Stimulated activated naive B cell treated with anti-CD40 and anti-IgM and Interleukin-4, amounts not matched to agents 10 μg/mL and 1 μg/mL and 100 μg/mL, for 72 hours (primary cell): ENCODE measurements around the gene QSOX2.

Source experiments
- ATAC-seq, 2 donors: fragments of 150-1000 bp; cut with Tn5 transposase; replicated peaks; 2 replicates each; pipeline ENCODE4 v1.10.0; 2021; ENCODE audit warnings: moderate library complexity in 1 of 2
- DNase-seq: peaks from one replicate; pipeline ENCODE4 v3.0.0; 2021
- H3K27ac Mint-ChIP-seq: one replicate; pipeline ENCODE4 v1.8.0; 2022; ENCODE audit warnings: mild to moderate bottlenecking, mixed read lengths
- H3K27me3 Mint-ChIP-seq, 2 donors: one replicate each; pipeline ENCODE4 v1.8.0; 2022; ENCODE audit warnings: mixed read lengths in 2 of 2
- H3K36me3 Mint-ChIP-seq, 2 donors: one replicate each; pipeline ENCODE4 v1.8.0; 2022; ENCODE audit warnings: mixed read lengths in 2 of 2, mild to moderate bottlenecking in 1 of 2
- H3K4me1 Mint-ChIP-seq, 2 donors: one replicate each; pipeline ENCODE4 v1.8.0; 2022; ENCODE audit warnings: mixed read lengths in 2 of 2, mild to moderate bottlenecking in 1 of 2
- H3K4me3 Mint-ChIP-seq, 2 donors: one replicate each; pipeline ENCODE4 v1.8.0; 2022; ENCODE audit warnings: mild to moderate bottlenecking in 2 of 2, mixed read lengths in 2 of 2, moderate library complexity in 1 of 2
- H3K9me3 Mint-ChIP-seq, 2 donors: one replicate each; pipeline ENCODE4 v1.8.0; 2022; ENCODE audit warnings: mixed read lengths in 2 of 2, mild to moderate bottlenecking in 1 of 2

The QSOX2 gene

GRCh38 chr9:136179761-136180160, 65.9 kb downstream of the QSOX2 start:
- Mint-ChIP-seq H3K4me3 (no peak overlapping the region), H3K27me3 (peaks cover 14 to 34% of the 10 kb centered on the region in 2 donors), H3K4me1 (no peaks in the 10 kb centered on the region), H3K9me3 (no peaks in the 10 kb centered on the region), H3K36me3 (no peaks in the 10 kb centered on the region), H3K27ac (no peak overlapping the region)
- ATAC-seq = no peak
- no peak for DNase-seq

- H3K4me1 Mint-ChIP-seq = no peaks in the 10 kb centered on the region
- peaks cover 12 to 29% of the 10 kb centered on the region in 2 donors for H3K27me3 Mint-ChIP-seq
- no peak overlapping the region for H3K27ac Mint-ChIP-seq
- no peak overlapping the region for H3K4me3 Mint-ChIP-seq
- no peak for DNase-seq
- H3K36me3 Mint-ChIP-seq = no peaks in the 10 kb centered on the region
- no peaks in the 10 kb centered on the region for H3K9me3 Mint-ChIP-seq
- no peak for ATAC-seq
Measured at GRCh38 chr9:136179101-136179616, 66.5 kb downstream of the QSOX2 start.

- ATAC-seq (no peak), DNase-seq (no peak)
- Mint-ChIP-seq H3K9me3 (no peaks in the 10 kb centered on the region), H3K27me3 (peaks cover 12 to 28% of the 10 kb centered on the region in 2 donors), H3K4me3 (no peak overlapping the region), H3K27ac (no peak overlapping the region), H3K4me1 (no peaks in the 10 kb centered on the region), H3K36me3 (no peaks in the 10 kb centered on the region)
Measured at GRCh38 chr9:136178773-136179075, 66.9 kb downstream of the QSOX2 start.

GRCh38 chr9:136178061-136178772, 67.4 kb downstream of the QSOX2 start:
- Mint-ChIP-seq H3K9me3 (no peaks in the 10 kb centered on the region), H3K4me1 (no peaks in the 10 kb centered on the region), H3K4me3 (no peak overlapping the region), H3K27me3 (peaks cover 12 to 23% of the 10 kb centered on the region in 2 donors), H3K36me3 (no peaks in the 10 kb centered on the region), H3K27ac (no peak overlapping the region)
- no peak for DNase-seq
- ATAC-seq = no peak

- Mint-ChIP-seq H3K9me3 (no peaks in the 10 kb centered on the region), H3K36me3 (no peaks in the 10 kb centered on the region), H3K27me3 (peaks cover 13 to 15% of the 10 kb centered on the region in 2 donors), H3K4me3 (no peak overlapping the region), H3K4me1 (no peaks in the 10 kb centered on the region), H3K27ac (no peak overlapping the region)
- ATAC-seq = no peak
- no peak for DNase-seq
Measured at GRCh38 chr9:136177224-136177623, 68.4 kb downstream of the QSOX2 start.

- DNase-seq (no peak), ATAC-seq (no peak)
- H3K36me3 Mint-ChIP-seq = no peaks in the 10 kb centered on the region
- peaks cover 7 to 8% of the 10 kb centered on the region in 2 donors for H3K4me1 Mint-ChIP-seq
- peak overlapping the region; percentile 42 for H3K27ac Mint-ChIP-seq
- no peaks in the 10 kb centered on the region for H3K9me3 Mint-ChIP-seq
- no peak overlapping the region for H3K4me3 Mint-ChIP-seq
- H3K27me3 Mint-ChIP-seq = peaks cover 23 to 26% of the 10 kb centered on the region in 2 donors
Measured at GRCh38 chr9:136175616-136176197, 69.9 kb downstream of the QSOX2 start.

GRCh38 chr9:136174779-136175615, 70.6 kb downstream of the QSOX2 start:
- DNase-seq = no peak

GRCh38 chr9:136173648-136174290, 71.8 kb downstream of the QSOX2 start:
- Mint-ChIP-seq H3K27ac (no peak overlapping the region), H3K4me3 (no peak overlapping the region), H3K27me3 (peaks cover 29 to 41% of the 10 kb centered on the region in 2 donors), H3K36me3 (no peaks in the 10 kb centered on the region), H3K9me3 (no peaks in the 10 kb centered on the region), H3K4me1 (peaks cover 9 to 13% of the 10 kb centered on the region in 2 donors)
- DNase-seq (no peak), ATAC-seq (no peak)

More at GRCh38 chr9:136174779-136175615, 70.6 kb downstream of the QSOX2 start:
- Mint-ChIP-seq H3K27me3 (peaks cover 25 to 30% of the 10 kb centered on the region in 2 donors), H3K27ac (peak overlapping the region; percentile 67), H3K4me3 (no peak overlapping the region), H3K36me3 (no peaks in the 10 kb centered on the region), H3K4me1 (peaks cover 8 to 13% of the 10 kb centered on the region in 2 donors), H3K9me3 (no peaks in the 10 kb centered on the region)
- no peak for ATAC-seq

GRCh38 chr9:136172412-136173079, 73.1 kb downstream of the QSOX2 start:
- H3K36me3 Mint-ChIP-seq = no peaks in the 10 kb centered on the region
- no peak overlapping the region for H3K4me3 Mint-ChIP-seq
- DNase-seq (no peak), ATAC-seq (no peak)
- no peaks in the 10 kb centered on the region for H3K9me3 Mint-ChIP-seq
- H3K27ac Mint-ChIP-seq = no peak overlapping the region
- peaks cover 9 to 13% of the 10 kb centered on the region in 2 donors for H3K4me1 Mint-ChIP-seq
- H3K27me3 Mint-ChIP-seq = peaks cover 27 to 40% of the 10 kb centered on the region in 2 donors

GRCh38 chr9:136171801-136172411, 73.7 kb downstream of the QSOX2 start:
- Mint-ChIP-seq H3K4me1 (peaks cover 9 to 13% of the 10 kb centered on the region in 2 donors), H3K36me3 (no peaks in the 10 kb centered on the region), H3K27me3 (peaks cover 22 to 42% of the 10 kb centered on the region in 2 donors), H3K4me3 (no peak overlapping the region), H3K9me3 (no peaks in the 10 kb centered on the region), H3K27ac (no peak overlapping the region)
- ATAC-seq (no peak), DNase-seq (no peak)

GRCh38 chr9:136171009-136171800, 74.4 kb downstream of the QSOX2 start:
- Mint-ChIP-seq H3K27me3 (peaks cover 22 to 42% of the 10 kb centered on the region in 2 donors), H3K9me3 (no peaks in the 10 kb centered on the region), H3K36me3 (no peaks in the 10 kb centered on the region), H3K27ac (peak overlapping the region; percentile 16), H3K4me1 (peaks cover 9 to 13% of the 10 kb centered on the region in 2 donors), H3K4me3 (no peak overlapping the region)
- ATAC-seq (no peak), DNase-seq (no peak)

- Mint-ChIP-seq H3K36me3 (no peaks in the 10 kb centered on the region), H3K27ac (peak overlapping the region; percentile 16), H3K4me1 (peaks cover 9 to 13% of the 10 kb centered on the region in 2 donors), H3K9me3 (no peaks in the 10 kb centered on the region), H3K27me3 (peaks cover 22 to 42% of the 10 kb centered on the region in 2 donors), H3K4me3 (no peak overlapping the region)
- ATAC-seq (peak; percentile 92 to 96), DNase-seq (peak; percentile 39)
Measured at GRCh38 chr9:136170006-136170901, 75.4 kb downstream of the QSOX2 start.
